K562 (cell line): Measurements from ENCODE around the gene SPOCD1. TPM values are rescaled to one million over a fixed set of nuclear protein-coding genes. Genes with fewer than 3 reads are reported as not detected.
A peak's percentile ranks its signal among the peaks of the same experiment; 100 is the strongest.

Experiments used
- CBX2 ChIP-seq: fragments of 200-600 bp; sonication (generic); IDR thresholded peaks from one replicate; pipeline ENCODE4 v1.6.1; 2012; ENCODE audit warnings: mild to moderate bottlenecking, low read length, inconsistent platforms; ENCODE audit not compliant: insufficient read depth, poor library complexity, severe bottlenecking
- ETV6 ChIP-seq, 3 experiments: fragments of 150-350 bp in 1 of 3; sonication (generic) in 1 of 3; formaldehyde crosslinking in 1 of 3; IDR thresholded peaks; 2 replicates each; pipeline versions ENCODE4 v1.6.1 to v1.8.0; 2014 to 2022; ENCODE audit warnings: borderline replicate concordance in 2 of 3, low read depth in 2 of 3, antibody characterized with exemption in 1 of 3, low read length in 1 of 3, mild to moderate bottlenecking in 1 of 3, missing genetic modification reagents in 1 of 3
- FOXK2 ChIP-seq, 2 experiments: fragments of 450-650 bp; IDR thresholded peaks in 1 of 2; conservative IDR thresholded peaks in 1 of 2; 2 replicates each; pipeline ENCODE4 v1.6.1; 2016; ENCODE audit warnings: low read depth in 2 of 2, mild to moderate bottlenecking in 1 of 2
- HIVEP1 ChIP-seq: fragments of 250-450 bp; sonication (Bioruptor Pico); IDR thresholded peaks from 2 replicates; pipeline ENCODE4 v1.4.0; 2020; ENCODE audit warnings: mild to moderate bottlenecking
- PCBP1 ChIP-seq: fragments of 200-400 bp; formaldehyde crosslinking; IDR thresholded peaks from 2 replicates; pipeline ENCODE4 v1.6.1; 2018; ENCODE audit warnings: mild to moderate bottlenecking, low read depth, low read length; ENCODE audit not compliant: poor library complexity, severe bottlenecking
- SMARCB1 ChIP-seq: IDR thresholded peaks from 2 replicates; pipeline ENCODE4 v1.6.1; 2011; ENCODE audit warnings: improper control_type of control experiment, low read depth; ENCODE audit not compliant: insufficient read length
- TAF1 ChIP-seq: IDR thresholded peaks from 2 replicates; pipeline ENCODE4 v1.6.1; 2011; ENCODE audit warnings: mild to moderate bottlenecking, low read length, moderate library complexity; ENCODE audit not compliant: insufficient read depth, control insufficient read depth, severe bottlenecking; ENCODE audit errors: extremely low read depth
- ZC3H11A ChIP-seq: IDR thresholded peaks from 2 replicates; pipeline ENCODE4 v1.6.1; 2012; ENCODE audit warnings: low read depth, low read length, improper control_type of control experiment
- ZNF140 ChIP-seq: fragments of 250-450 bp; sonication (Bioruptor Pico); IDR thresholded peaks from 2 replicates; pipeline ENCODE4 v1.8.0; 2021; ENCODE audit warnings: moderate library complexity, mild to moderate bottlenecking, inconsistent platforms
- ZNF174 ChIP-seq: fragments of 250-450 bp; sonication (Bioruptor Pico); IDR thresholded peaks from 2 replicates; pipeline ENCODE4 v1.4.0; 2020; ENCODE audit warnings: mild to moderate bottlenecking
- ZNF224 ChIP-seq: sonication (generic); formaldehyde crosslinking; IDR thresholded peaks from 2 replicates; pipeline ENCODE4 v1.8.0; 2022; ENCODE audit warnings: mild to moderate bottlenecking, missing genetic modification reagents
- polyA plus RNA-seq, 8 experiments: library from polyadenylated mRNA; depleted of rRNA in 4 of 8; stranded (reverse) in 5 of 8; unstranded in 3 of 8; fragments of >200 nt; fragmentation: Nextera tagmentation in 2 of 8; fragmentation: Illumina TruSeq in 1 of 8; extraction: Ambion mirVana in 2 of 8; extraction: Trizol in 1 of 8; gene quantifications; 2 replicates each; pipeline versions ENCODE4 v1.2.1 to v1.2.3, GENCODE V29; 2011 to 2014; ENCODE audit warnings: inconsistent platforms in 1 of 8, missing spikeins in 1 of 8
- total RNA-seq, 7 experiments: library from RNA; depleted of rRNA in 6 of 7; stranded (reverse); fragments of >200 nt in 6 of 7; fragmentation: Illumina TruSeq in 2 of 7; extraction: Trizol in 2 of 7; gene quantifications; 2 replicates each; pipeline versions ENCODE4 v1.2.1 to v1.2.3, GENCODE V29; 2011 to 2021; ENCODE audit warnings: low replicate concordance in 1 of 7
- TF ChIP-seq, protein P1 (sequence below): fragments of 150-350 bp; conservative IDR thresholded peaks from 2 replicates; pipeline ENCODE4 v1.6.1; 2014; ENCODE audit warnings: low read length
- TF ChIP-seq, protein P2 (sequence below): fragments of 450-650 bp; formaldehyde crosslinking; IDR thresholded peaks from 2 replicates; pipeline ENCODE4 v1.4.0; 2020; ENCODE audit warnings: mild to moderate bottlenecking, mixed read lengths
- TF ChIP-seq, protein P3 (sequence below): fragments of 250-450 bp; sonication (Bioruptor Pico); IDR thresholded peaks from 2 replicates; pipeline ENCODE4 v1.4.0; 2020; ENCODE audit warnings: mild to moderate bottlenecking, moderate library complexity
- TF ChIP-seq, protein P4 (sequence below): fragments of 450-650 bp; formaldehyde crosslinking; IDR thresholded peaks from 2 replicates; pipeline ENCODE4 v1.4.0; 2020; ENCODE audit warnings: mild to moderate bottlenecking, moderate library complexity
- TF ChIP-seq, protein P5 (sequence below): fragments of 450-650 bp; IDR thresholded peaks from 2 replicates; pipeline ENCODE4 v1.6.1; 2018; ENCODE audit warnings: mild to moderate bottlenecking, low read depth; ENCODE audit not compliant: partially characterized antibody

Gene SPOCD1
- total and polyA plus RNA-seq, 9 of the 15 experiments (the other 6 are each of a cell fraction or from before 2014, with no cell fraction given) = 0.03 to 0.71 (median 0.26) TPM; not detected in 1

DNA sequence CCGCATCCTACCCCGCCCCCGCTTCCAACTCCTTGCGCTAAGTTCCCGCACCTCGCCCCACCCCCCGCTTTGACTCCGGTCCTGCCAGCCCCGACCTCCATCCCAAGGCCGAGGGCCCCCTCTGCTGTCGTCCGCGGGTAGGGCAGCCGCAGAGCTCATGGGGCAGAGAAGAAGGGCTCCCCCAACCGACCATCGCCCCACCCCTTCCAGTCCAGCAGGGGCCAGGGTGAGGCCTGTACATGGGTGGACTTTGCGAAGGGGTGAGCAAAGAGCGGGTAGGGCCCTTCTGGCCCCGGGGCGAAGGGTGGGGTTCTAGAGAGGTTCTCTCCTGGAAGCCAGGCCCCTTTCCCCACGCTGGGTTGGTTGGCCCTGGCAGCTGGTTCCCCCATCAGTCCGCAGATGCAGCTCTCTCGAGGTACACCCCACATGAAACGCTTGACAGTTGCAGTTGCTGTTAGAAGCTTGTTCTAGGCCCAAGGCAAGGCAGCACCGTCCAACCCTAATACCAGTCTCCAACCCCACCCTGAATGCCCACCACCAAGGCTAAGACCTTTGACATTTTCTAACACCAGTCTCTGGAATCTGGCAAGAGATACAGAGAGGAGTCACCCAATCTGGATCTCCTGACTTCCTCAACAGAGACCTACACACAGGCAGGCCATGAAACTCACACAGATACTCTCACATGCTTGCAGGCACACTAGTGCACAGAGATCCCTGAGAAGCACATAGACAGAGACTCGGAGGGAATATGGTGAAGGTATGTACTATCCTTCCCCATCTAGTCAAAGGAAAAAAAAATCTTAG lies 26.4 kb downstream of the SPOCD1 start (continued):
- no peak for TF ChIP-seq HIVEP1 (CRISPR knock-in tag)
- no peak for TF ChIP-seq ZC3H11A
- TF ChIP-seq, protein P1, sequence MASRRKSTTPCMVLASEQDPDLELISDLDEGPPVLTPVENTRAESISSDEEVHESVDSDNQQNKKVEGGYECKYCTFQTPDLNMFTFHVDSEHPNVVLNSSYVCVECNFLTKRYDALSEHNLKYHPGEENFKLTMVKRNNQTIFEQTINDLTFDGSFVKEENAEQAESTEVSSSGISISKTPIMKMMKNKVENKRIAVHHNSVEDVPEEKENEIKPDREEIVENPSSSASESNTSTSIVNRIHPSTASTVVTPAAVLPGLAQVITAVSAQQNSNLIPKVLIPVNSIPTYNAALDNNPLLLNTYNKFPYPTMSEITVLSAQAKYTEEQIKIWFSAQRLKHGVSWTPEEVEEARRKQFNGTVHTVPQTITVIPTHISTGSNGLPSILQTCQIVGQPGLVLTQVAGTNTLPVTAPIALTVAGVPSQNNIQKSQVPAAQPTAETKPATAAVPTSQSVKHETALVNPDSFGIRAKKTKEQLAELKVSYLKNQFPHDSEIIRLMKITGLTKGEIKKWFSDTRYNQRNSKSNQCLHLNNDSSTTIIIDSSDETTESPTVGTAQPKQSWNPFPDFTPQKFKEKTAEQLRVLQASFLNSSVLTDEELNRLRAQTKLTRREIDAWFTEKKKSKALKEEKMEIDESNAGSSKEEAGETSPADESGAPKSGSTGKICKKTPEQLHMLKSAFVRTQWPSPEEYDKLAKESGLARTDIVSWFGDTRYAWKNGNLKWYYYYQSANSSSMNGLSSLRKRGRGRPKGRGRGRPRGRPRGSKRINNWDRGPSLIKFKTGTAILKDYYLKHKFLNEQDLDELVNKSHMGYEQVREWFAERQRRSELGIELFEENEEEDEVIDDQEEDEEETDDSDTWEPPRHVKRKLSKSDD = no peak
- TF ChIP-seq, protein P2, sequence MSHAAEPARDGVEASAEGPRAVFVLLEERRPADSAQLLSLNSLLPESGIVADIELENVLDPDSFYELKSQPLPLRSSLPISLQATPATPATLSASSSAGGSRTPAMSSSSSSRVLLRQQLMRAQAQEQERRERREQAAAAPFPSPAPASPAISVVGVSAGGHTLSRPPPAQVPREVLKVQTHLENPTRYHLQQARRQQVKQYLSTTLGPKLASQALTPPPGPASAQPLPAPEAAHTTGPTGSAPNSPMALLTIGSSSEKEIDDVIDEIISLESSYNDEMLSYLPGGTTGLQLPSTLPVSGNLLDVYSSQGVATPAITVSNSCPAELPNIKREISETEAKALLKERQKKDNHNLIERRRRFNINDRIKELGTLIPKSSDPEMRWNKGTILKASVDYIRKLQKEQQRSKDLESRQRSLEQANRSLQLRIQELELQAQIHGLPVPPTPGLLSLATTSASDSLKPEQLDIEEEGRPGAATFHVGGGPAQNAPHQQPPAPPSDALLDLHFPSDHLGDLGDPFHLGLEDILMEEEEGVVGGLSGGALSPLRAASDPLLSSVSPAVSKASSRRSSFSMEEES (CRISPR knock-in tag) = no peak
- TF ChIP-seq, protein P3, sequence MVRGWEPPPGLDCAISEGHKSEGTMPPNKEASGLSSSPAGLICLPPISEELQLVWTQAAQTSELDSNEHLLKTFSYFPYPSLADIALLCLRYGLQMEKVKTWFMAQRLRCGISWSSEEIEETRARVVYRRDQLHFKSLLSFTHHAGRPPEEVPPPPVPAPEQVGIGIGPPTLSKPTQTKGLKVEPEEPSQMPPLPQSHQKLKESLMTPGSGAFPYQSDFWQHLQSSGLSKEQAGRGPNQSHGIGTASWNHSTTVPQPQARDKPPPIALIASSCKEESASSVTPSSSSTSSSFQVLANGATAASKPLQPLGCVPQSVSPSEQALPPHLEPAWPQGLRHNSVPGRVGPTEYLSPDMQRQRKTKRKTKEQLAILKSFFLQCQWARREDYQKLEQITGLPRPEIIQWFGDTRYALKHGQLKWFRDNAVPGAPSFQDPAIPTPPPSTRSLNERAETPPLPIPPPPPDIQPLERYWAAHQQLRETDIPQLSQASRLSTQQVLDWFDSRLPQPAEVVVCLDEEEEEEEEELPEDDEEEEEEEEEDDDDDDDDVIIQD = no peak
- no peak for TF ChIP-seq FOXK2 (conservative IDR thresholded peaks at IDR 0.05 in 1 of 2, IDR thresholded peaks at IDR 0.05 in 1 of 2; ENCODE audit: low read depth in 2 of 2)
- no peak for TF ChIP-seq ZNF224 (CRISPR knock-in tag)
- no peak for TF ChIP-seq SMARCB1
- TF ChIP-seq ZNF174 (CRISPR knock-in tag) = no peak
- no peak for TF ChIP-seq ZNF140 (CRISPR knock-in tag)
- no peak for TF ChIP-seq ETV6 (IDR thresholded peaks at IDR 0.05; ENCODE audit: borderline replicate concordance in 1 of 2, low read depth in 2 of 2, low read length in 1 of 2)
- no peak for TF ChIP-seq ETV6 (CRISPR knock-in tag; IDR thresholded peaks at IDR 0.05; ENCODE audit: borderline replicate concordance)
- TF ChIP-seq, protein P4, sequence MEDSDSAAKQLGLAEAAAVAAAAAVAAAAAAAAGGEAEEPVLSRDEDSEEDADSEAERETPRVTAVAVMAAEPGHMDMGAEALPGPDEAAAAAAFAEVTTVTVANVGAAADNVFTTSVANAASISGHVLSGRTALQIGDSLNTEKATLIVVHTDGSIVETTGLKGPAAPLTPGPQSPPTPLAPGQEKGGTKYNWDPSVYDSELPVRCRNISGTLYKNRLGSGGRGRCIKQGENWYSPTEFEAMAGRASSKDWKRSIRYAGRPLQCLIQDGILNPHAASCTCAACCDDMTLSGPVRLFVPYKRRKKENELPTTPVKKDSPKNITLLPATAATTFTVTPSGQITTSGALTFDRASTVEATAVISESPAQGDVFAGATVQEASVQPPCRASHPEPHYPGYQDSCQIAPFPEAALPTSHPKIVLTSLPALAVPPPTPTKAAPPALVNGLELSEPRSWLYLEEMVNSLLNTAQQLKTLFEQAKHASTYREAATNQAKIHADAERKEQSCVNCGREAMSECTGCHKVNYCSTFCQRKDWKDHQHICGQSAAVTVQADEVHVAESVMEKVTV = peak; percentile 97
- peak; percentile 74 for TF ChIP-seq PCBP1
- TF ChIP-seq, protein P5, sequence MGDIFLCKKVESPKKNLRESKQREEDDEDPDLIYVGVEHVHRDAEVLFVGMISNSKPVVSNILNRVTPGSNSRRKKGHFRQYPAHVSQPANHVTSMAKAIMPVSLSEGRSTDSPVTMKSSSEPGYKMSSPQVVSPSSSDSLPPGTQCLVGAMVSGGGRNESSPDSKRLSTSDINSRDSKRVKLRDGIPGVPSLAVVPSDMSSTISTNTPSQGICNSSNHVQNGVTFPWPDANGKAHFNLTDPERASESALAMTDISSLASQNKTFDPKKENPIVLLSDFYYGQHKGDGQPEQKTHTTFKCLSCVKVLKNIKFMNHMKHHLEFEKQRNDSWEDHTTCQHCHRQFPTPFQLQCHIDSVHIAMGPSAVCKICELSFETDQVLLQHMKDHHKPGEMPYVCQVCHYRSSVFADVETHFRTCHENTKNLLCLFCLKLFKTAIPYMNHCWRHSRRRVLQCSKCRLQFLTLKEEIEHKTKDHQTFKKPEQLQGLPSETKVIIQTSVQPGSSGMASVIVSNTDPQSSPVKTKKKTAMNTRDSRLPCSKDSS = no peak
- TF ChIP-seq TAF1 = no peak
- no peak for TF ChIP-seq CBX2
